SK-N-SH treated with all-trans-retinoic acid at 6 μM for 48 hours (cell line): ENCODE results near the gene APOL3.

Experiments
- ATAC-seq: fragments of 200-7000 bp; cut with Tn5 transposase; 3 replicates; pipeline ENCODE4 v1.9.1; 2020; ENCODE audit warnings: mild to moderate bottlenecking, moderate library complexity
- BACH2 ChIP-seq: fragments of 250-450 bp; sonication (Bioruptor Pico); IDR thresholded peaks from 2 replicates; pipeline ENCODE4 v1.9.0; 2021; ENCODE audit warnings: mild to moderate bottlenecking, borderline replicate concordance
- CREB5 ChIP-seq: fragments of 250-450 bp; sonication (Bioruptor Pico); IDR thresholded peaks from 2 replicates; pipeline ENCODE4 v1.5.1; 2020; ENCODE audit warnings: low read depth, mild to moderate bottlenecking, moderate library complexity
- CSDC2 ChIP-seq: fragments of 250-450 bp; sonication (Bioruptor Pico); IDR thresholded peaks from 2 replicates; pipeline ENCODE4 v1.5.0; 2020; ENCODE audit warnings: mild to moderate bottlenecking, moderate library complexity
- CSRNP3 ChIP-seq: fragments of 250-450 bp; sonication (Bioruptor Pico); IDR thresholded peaks from 2 replicates; pipeline ENCODE4 v1.5.1; 2021; ENCODE audit warnings: mild to moderate bottlenecking, moderate library complexity
- ESRRG ChIP-seq: fragments of 250-450 bp; sonication (Bioruptor Pico); IDR thresholded peaks from 2 replicates; pipeline ENCODE4 v1.6.1; 2021; ENCODE audit warnings: mild to moderate bottlenecking
- GLIS3 ChIP-seq: fragments of 250-450 bp; sonication (Bioruptor Pico); IDR thresholded peaks from 2 replicates; pipeline ENCODE4 v1.5.0; 2020; ENCODE audit warnings: mild to moderate bottlenecking, moderate library complexity
- ISL1 ChIP-seq: fragments of 250-450 bp; sonication (Bioruptor Pico); IDR thresholded peaks from 2 replicates; pipeline ENCODE4 v2.1.2; 2022; ENCODE audit warnings: mild to moderate bottlenecking, moderate library complexity
- PATZ1 ChIP-seq: fragments of 250-450 bp; sonication (Bioruptor Pico); IDR thresholded peaks from 2 replicates; pipeline ENCODE4 v1.8.0; 2020; ENCODE audit warnings: mild to moderate bottlenecking, moderate library complexity, borderline replicate concordance
- POU6F1 ChIP-seq: fragments of 250-450 bp; sonication (Bioruptor Pico); IDR thresholded peaks from 2 replicates; pipeline ENCODE4 v1.8.0; 2021; ENCODE audit warnings: low read depth, mild to moderate bottlenecking, moderate library complexity, borderline replicate concordance
- RARB ChIP-seq: fragments of 250-450 bp; sonication (Bioruptor Pico); IDR thresholded peaks from 2 replicates; pipeline ENCODE4 v1.8.0; 2021; ENCODE audit warnings: mild to moderate bottlenecking, moderate library complexity
- SNAI2 ChIP-seq: fragments of 250-450 bp; sonication (Bioruptor Pico); IDR thresholded peaks from 2 replicates; pipeline ENCODE4 v1.5.0; 2020; ENCODE audit warnings: mild to moderate bottlenecking, moderate library complexity
- TCF4 ChIP-seq: fragments of 250-450 bp; sonication (Bioruptor Pico); IDR thresholded peaks from 2 replicates; pipeline ENCODE4 v1.8.0; 2021; ENCODE audit warnings: mild to moderate bottlenecking, moderate library complexity, borderline replicate concordance
- TOX ChIP-seq: fragments of 250-450 bp; sonication (Bioruptor Pico); IDR thresholded peaks from 2 replicates; pipeline ENCODE4 v1.8.0; 2021; ENCODE audit warnings: mild to moderate bottlenecking, moderate library complexity, borderline replicate concordance
- TSHZ2 ChIP-seq: fragments of 250-450 bp; sonication (Bioruptor Pico); IDR thresholded peaks from 2 replicates; pipeline ENCODE4 v1.5.0; 2020; ENCODE audit warnings: mild to moderate bottlenecking, moderate library complexity
- ZFP3 ChIP-seq: fragments of 250-450 bp; sonication (Bioruptor Pico); IDR thresholded peaks from 2 replicates; pipeline ENCODE4 v1.5.0; 2020; ENCODE audit warnings: mild to moderate bottlenecking, moderate library complexity
- ZFP30 ChIP-seq: fragments of 450-650 bp; formaldehyde crosslinking; IDR thresholded peaks from 2 replicates; pipeline ENCODE4 v1.5.0; 2022; ENCODE audit warnings: mild to moderate bottlenecking, moderate library complexity
- ZNF565 ChIP-seq: fragments of 450-650 bp; formaldehyde crosslinking; conservative IDR thresholded peaks from 2 replicates; pipeline ENCODE4 v1.5.0; 2020; ENCODE audit warnings: low read depth, mild to moderate bottlenecking, moderate library complexity
- ZNF8 ChIP-seq: fragments of 450-650 bp; formaldehyde crosslinking; IDR thresholded peaks from 2 replicates; pipeline ENCODE4 v1.5.0; 2020; ENCODE audit warnings: mild to moderate bottlenecking, moderate library complexity

Gene APOL3

GRCh38 chr22:36143956-36144355 lies 16.6 kb downstream of the APOL3 start:
- no peak for TF ChIP-seq TSHZ2
- TF ChIP-seq ISL1 (CRISPR knock-in tag) = no peak
- TF ChIP-seq CSRNP3 (CRISPR knock-in tag) = no peak
- TF ChIP-seq POU6F1 (CRISPR knock-in tag) = no peak
- TF ChIP-seq TCF4 (CRISPR knock-in tag) = no peak
- no peak for TF ChIP-seq GLIS3 (CRISPR knock-in tag)
- TF ChIP-seq, all 23 proteins: peak for 0
- no peak for ATAC-seq

- no peak for TF ChIP-seq BACH2 (CRISPR knock-in tag)
- no peak for TF ChIP-seq ZNF8 (CRISPR knock-in tag)
- no peak for TF ChIP-seq ZFP3
- no peak for TF ChIP-seq CREB5 (CRISPR knock-in tag)
- no peak for TF ChIP-seq GLIS3 (CRISPR knock-in tag)
- no peak for TF ChIP-seq RARB
- no peak for TF ChIP-seq PATZ1 (CRISPR knock-in tag)
- no peak for TF ChIP-seq ZNF565 (CRISPR knock-in tag)
- no peak for TF ChIP-seq TCF4 (CRISPR knock-in tag)
- TF ChIP-seq CSRNP3 (CRISPR knock-in tag) = no peak
- no peak for TF ChIP-seq ESRRG
- no peak for TF ChIP-seq TOX (CRISPR knock-in tag)
- no peak for TF ChIP-seq CSDC2 (CRISPR knock-in tag)
- TF ChIP-seq SNAI2 (CRISPR knock-in tag) = no peak
- no peak for ATAC-seq
These were observed 17.3 kb downstream of the APOL3 start for GRCh38 chr22:36143066-36143815.

GRCh38 chr22:36141481-36141880 lies 19.1 kb downstream of the APOL3 start:
- no peak for ATAC-seq
- TF ChIP-seq POU6F1 (CRISPR knock-in tag) (no peak), ZNF8 (CRISPR knock-in tag) (no peak), SNAI2 (CRISPR knock-in tag) (no peak), ZFP30 (CRISPR knock-in tag) (no peak)

GRCh38 chr22:36138709-36139108 lies 21.8 kb downstream of the APOL3 start:
- 0 out of 3 replicates have a peak, but pooled peaks have one; percentile 24 for ATAC-seq
